PC-3 (cell line): ENCODE measurements around the gene RUNDC1.

Experiments used
- EZH2 ChIP-seq: fragments of 300-600 bp; sonication (generic); IDR thresholded peaks from one replicate; pipeline ENCODE4 v1.6.1; 2017; ENCODE audit warnings: antibody characterized with exemption, mild to moderate bottlenecking, low read length; ENCODE audit not compliant: unreplicated experiment
- EZH2phosphoT487 ChIP-seq: fragments of 300-600 bp; sonication (generic); IDR thresholded peaks from 2 replicates; pipeline ENCODE4 v1.6.1; 2018; ENCODE audit warnings: mild to moderate bottlenecking, antibody characterized with exemption, low read length, borderline replicate concordance
- TF ChIP-seq, protein P1 (sequence below): fragments of 300-600 bp; sonication (generic); conservative IDR thresholded peaks from 2 replicates; pipeline ENCODE4 v1.5.1; 2017; ENCODE audit warnings: antibody characterized with exemption, low read depth, mild to moderate bottlenecking, low read length

DNA sequence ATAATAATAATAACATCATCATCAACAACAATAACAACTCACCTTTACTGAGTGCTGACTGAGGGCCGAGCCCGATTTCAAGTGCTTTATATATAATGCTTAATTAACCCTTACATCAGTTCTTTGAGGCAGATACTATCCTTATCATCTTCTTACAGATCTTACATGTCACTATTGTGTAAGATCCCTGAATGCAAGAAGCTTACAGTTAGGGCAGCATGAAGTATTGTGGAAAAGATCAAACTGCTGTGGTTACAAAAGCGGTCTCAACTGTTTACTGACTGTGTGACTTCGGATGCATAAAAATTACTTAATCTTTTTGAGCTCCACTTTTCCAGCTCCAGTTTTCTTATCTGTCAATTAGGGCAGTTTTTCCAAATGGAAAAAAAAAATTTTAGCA is 38.6 kb downstream of the RUNDC1 start:
- TF ChIP-seq, protein P1, sequence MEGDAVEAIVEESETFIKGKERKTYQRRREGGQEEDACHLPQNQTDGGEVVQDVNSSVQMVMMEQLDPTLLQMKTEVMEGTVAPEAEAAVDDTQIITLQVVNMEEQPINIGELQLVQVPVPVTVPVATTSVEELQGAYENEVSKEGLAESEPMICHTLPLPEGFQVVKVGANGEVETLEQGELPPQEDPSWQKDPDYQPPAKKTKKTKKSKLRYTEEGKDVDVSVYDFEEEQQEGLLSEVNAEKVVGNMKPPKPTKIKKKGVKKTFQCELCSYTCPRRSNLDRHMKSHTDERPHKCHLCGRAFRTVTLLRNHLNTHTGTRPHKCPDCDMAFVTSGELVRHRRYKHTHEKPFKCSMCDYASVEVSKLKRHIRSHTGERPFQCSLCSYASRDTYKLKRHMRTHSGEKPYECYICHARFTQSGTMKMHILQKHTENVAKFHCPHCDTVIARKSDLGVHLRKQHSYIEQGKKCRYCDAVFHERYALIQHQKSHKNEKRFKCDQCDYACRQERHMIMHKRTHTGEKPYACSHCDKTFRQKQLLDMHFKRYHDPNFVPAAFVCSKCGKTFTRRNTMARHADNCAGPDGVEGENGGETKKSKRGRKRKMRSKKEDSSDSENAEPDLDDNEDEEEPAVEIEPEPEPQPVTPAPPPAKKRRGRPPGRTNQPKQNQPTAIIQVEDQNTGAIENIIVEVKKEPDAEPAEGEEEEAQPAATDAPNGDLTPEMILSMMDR = no peak
- TF ChIP-seq EZH2phosphoT487 = no peak
- no peak for TF ChIP-seq EZH2
